Left lobe of liver (tissue), 2 donors: ENCODE measurements around the gene LAG3. TPM values are rescaled to one million over a fixed set of nuclear protein-coding genes. Genes with fewer than 3 reads are reported as not detected.

ENCODE experiments used
- ATAC-seq: fragments of 200-7000 bp; cut with Tn5 transposase; one replicate; pipeline ENCODE4 v1.9.1; 2020; ENCODE audit warnings: mild to moderate bottlenecking, moderate library complexity
- DNase-seq: peaks from one replicate; pipeline ENCODE4 v3.0.0-alpha.2; 2020; ENCODE audit warnings: low spot score
- total RNA-seq: library from RNA; stranded (reverse); gene quantifications from one replicate; pipeline ENCODE4 v1.2.1, GENCODE V29; 2021
- donor health status: DM: no; HTN: no; CAD: no; lungs with moderate emphysema.
- donor health status: DM: no; HTN: yes; CAD: no.

LAG3 gene
- total RNA-seq, 1 donor from 2014 or later: 2.8 TPM

- ATAC-seq: peak; percentile 37
- no peak for DNase-seq
These were observed 49.5 kb downstream of the LAG3 start, which contains the start of gene GPR162 for GRCh38 chr12:6821591-6822425. GPR162 (plus strand) TSS chr12:6821821; CDS start chr12:6823899, 2,078 bp downstream.

- DNase-seq: no peak
- ATAC-seq: no peak
These were observed 50.3 kb downstream of the LAG3 start for GRCh38 chr12:6822426-6823135.

- no peak for DNase-seq
These were observed 51.1 kb downstream of the LAG3 start for GRCh38 chr12:6823182-6824084.

GRCh38 chr12:6824085-6824775 lies 51.9 kb downstream of the LAG3 start:
- DNase-seq (no peak), ATAC-seq (no peak)

More at GRCh38 chr12:6823182-6824084, 51.1 kb downstream of the LAG3 start:
- ATAC-seq: no peak

GRCh38 chr12:6824901-6825381 lies 52.6 kb downstream of the LAG3 start:
- DNase-seq (no peak), ATAC-seq (no peak)

- ATAC-seq (peak; percentile 88), DNase-seq (peak; percentile 86)
These were observed 53.2 kb downstream of the LAG3 start for GRCh38 chr12:6825398-6826124.

GRCh38 chr12:6826125-6826733 lies 53.9 kb downstream of the LAG3 start:
- no peak for DNase-seq
- ATAC-seq: no peak

- ATAC-seq: no peak
- DNase-seq: no peak
These were observed 54.6 kb downstream of the LAG3 start for GRCh38 chr12:6826734-6827436.

- peak; percentile 64 for DNase-seq
- peak; percentile 58 for ATAC-seq
These were observed 55.2 kb downstream of the LAG3 start for GRCh38 chr12:6827437-6827911.

Other genes with a start within 250 kb of the LAG3 start
- 1,145 TPM for gene GAPDH, start 238.0 kb upstream of the LAG3 start, total RNA-seq
- gene IFFO1, start 216.5 kb upstream of the LAG3 start, total RNA-seq: 8.8 TPM
- gene NOP2, start 204.2 kb upstream of the LAG3 start, total RNA-seq: 14.9 TPM
- 87.3 TPM for gene CHD4, start 165.1 kb upstream of the LAG3 start, total RNA-seq
- 0.88 TPM for gene LPAR5, start 136.6 kb upstream of the LAG3 start, total RNA-seq
- gene ACRBP, start 125.1 kb upstream of the LAG3 start, total RNA-seq: 3.2 TPM
- gene ING4, start 109.4 kb upstream of the LAG3 start, total RNA-seq: 14.4 TPM
- gene ZNF384, start 83.1 kb upstream of the LAG3 start, total RNA-seq: 20.3 TPM
- not detected for gene PIANP, start 71.7 kb upstream of the LAG3 start, total RNA-seq
- gene COPS7A, start 48.5 kb upstream of the LAG3 start, total RNA-seq: 31.1 TPM
- 133 TPM for gene MLF2, start 19.4 kb upstream of the LAG3 start, total RNA-seq
- 406 TPM for gene PTMS, start 6.2 kb upstream of the LAG3 start, total RNA-seq
- 22.7 TPM for gene CD4, start 17.0 kb downstream of the LAG3 start, total RNA-seq
- gene GPR162, start 49.3 kb downstream of the LAG3 start, total RNA-seq: 1.3 TPM
- 1.4 TPM for gene P3H3, start 55.9 kb downstream of the LAG3 start, total RNA-seq
- 0.08 TPM for gene GNB3, start 68.4 kb downstream of the LAG3 start, total RNA-seq
- 0.58 TPM for gene CDCA3, start 78.8 kb downstream of the LAG3 start, total RNA-seq
- 48.0 TPM for gene USP5, start 79.6 kb downstream of the LAG3 start, total RNA-seq
- 300 TPM for gene TPI1, start 95.0 kb downstream of the LAG3 start, total RNA-seq
- 4.7 TPM for gene SPSB2, start 100.8 kb downstream of the LAG3 start, total RNA-seq
- gene LRRC23, start 132.3 kb downstream of the LAG3 start, total RNA-seq: 1.9 TPM
- 3.6 TPM for gene ENO2, start 142.1 kb downstream of the LAG3 start, total RNA-seq
- 22.0 TPM for gene ATN1, start 155.4 kb downstream of the LAG3 start, total RNA-seq
- gene RNU7-1, start 171.3 kb downstream of the LAG3 start, total RNA-seq: not detected
- gene C12orf57, start 171.5 kb downstream of the LAG3 start, total RNA-seq: 86.3 TPM
- gene PTPN6, start 178.8 kb downstream of the LAG3 start, total RNA-seq: 17.8 TPM
- 129 TPM for gene PHB2, start 198.1 kb downstream of the LAG3 start, total RNA-seq
- gene EMG1, start 198.4 kb downstream of the LAG3 start, total RNA-seq: 16.1 TPM
- 54.3 TPM for gene LPCAT3, start 246.0 kb downstream of the LAG3 start, total RNA-seq